ENCODE data around the gene ATP7B. TPM values are rescaled to one million over a fixed set of nuclear protein-coding genes. Genes with fewer than 3 reads are reported as not detected.

Gene ATP7B
- total RNA-seq, 2 experiments from 2014 or later: 0.38 to 0.80 TPM

DNA sequence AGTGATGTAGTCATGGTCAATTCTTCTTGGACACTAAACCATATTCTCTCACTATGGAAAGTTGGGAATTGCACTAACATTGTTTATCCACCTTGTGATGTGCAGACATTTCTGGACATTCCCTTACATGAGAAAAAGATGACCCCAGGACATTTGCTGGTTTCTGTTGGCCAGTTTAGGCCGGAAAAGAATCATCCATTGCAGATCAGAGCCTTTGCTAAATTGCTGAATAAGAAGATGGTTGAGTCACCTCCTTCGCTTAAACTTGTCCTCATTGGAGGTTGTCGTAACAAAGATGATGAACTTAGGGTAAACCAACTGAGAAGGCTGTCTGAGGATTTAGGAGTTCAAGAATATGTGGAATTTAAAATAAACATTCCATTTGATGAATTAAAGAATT is 13.2 kb upstream of the ATP7B start, which contains the start of gene UTP14C:
UTP14C (plus strand) TSS at position 211 of the 400 bp plus-strand sequence. CDS start 4,114 bp downstream, outside the sequence.
- Mint-ChIP-seq H3K27me3 (no peaks in the 10 kb centered on the region), H3K4me3 (no peak within 1 kb of the TSS), H3K9me3 (ENCODE audit: low read depth) (peaks cover 3% of the 10 kb centered on the region), H3K4me1 (peaks cover 2% of the 10 kb centered on the region), H3K27ac (no peak within 1 kb of the TSS), H3K36me3 (peaks cover 73% of the 10 kb centered on the region)
- no peak for DNase-seq
- CTCF ChIA-PET: no interaction called here
- no peak for ATAC-seq

DNA sequence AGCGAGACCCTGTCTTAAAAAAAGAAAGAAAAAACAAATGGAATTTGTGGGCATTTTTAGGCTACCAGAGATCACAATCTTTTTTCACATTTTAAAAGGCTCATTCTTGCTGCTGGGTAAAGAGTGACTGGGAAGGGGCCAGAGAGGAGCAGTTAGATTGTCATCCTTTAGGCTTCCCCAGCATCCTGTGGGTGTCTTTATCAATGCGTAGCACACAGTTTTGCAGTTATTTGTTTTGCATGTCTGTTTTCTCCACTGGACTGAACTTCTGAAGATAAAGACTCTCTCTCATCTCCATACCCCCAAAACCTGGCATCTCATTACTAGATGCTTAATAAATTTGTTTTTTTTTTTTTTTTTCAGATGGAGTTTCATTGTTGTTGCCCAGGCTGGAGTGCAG is 11.1 kb upstream of the ATP7B start:
- Mint-ChIP-seq H3K4me1 (peaks cover 5% of the 10 kb centered on the region), H3K36me3 (peaks cover 64% of the 10 kb centered on the region), H3K4me3 (no peak overlapping the region), H3K27ac (no peak overlapping the region), H3K9me3 (ENCODE audit: low read depth) (peaks cover 3% of the 10 kb centered on the region), H3K27me3 (no peaks in the 10 kb centered on the region)
- CTCF ChIA-PET: no interaction called here
- DNase-seq (no peak), ATAC-seq (no peak)

DNA sequence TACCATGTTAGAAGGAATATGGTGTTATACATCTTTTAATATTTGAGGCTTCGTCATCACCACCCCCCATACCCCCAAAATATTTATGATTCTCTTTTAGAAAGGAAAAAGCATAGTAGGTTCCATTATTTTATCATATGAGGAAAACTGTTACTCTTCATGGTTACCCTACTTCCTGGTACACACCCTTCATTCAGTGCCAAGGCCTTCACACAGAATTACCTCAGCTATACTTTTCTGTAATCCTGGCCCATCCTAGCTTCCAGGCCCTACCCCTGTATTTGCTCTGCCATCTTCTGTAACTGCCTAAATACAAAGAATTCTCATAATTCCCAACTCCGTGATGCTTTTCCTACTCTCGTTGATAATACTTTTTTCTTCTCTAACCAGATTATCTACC is 8.9 kb upstream of the ATP7B start:
- Mint-ChIP-seq H3K4me3 (no peak overlapping the region), H3K4me1 (peaks cover 8% of the 10 kb centered on the region), H3K27ac (no peak overlapping the region), H3K36me3 (peaks cover 59% of the 10 kb centered on the region), H3K27me3 (no peaks in the 10 kb centered on the region), H3K9me3 (ENCODE audit: low read depth) (no peaks in the 10 kb centered on the region)
- DNase-seq: no peak
- no peak for ATAC-seq
- CTCF ChIA-PET: interaction anchor here (1.5 kb wide), 1 partner anchor 107 kb away, joined by 4 read pairs; no protein-coding TSS in a partner anchor

DNA sequence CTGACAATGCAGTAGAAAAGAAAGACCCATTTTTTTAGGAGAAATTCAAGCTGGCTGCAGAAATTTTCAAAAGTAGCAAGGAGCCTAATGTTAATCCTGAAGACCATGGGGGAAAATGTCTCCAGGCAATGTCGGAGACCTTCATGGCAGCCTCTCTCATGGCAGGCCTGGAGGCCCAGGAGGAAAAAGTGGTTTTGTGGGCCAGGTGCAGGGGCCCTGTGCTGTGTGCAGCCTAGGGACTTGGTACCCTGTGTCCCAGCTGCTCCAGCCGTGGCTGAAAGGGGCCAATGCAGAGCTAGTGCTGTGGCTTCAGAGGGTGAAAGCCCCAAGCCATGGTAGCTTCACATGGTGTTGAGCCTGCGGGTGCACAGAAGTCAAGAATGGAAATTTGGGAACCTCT is 5.0 kb upstream of the ATP7B start:
- CTCF ChIA-PET: no interaction called here
- DNase-seq (no peak), ATAC-seq (no peak)
- Mint-ChIP-seq H3K36me3 (peaks cover 35% of the 10 kb centered on the region), H3K27me3 (peaks cover under 1% of the 10 kb centered on the region), H3K27ac (no peak overlapping the region), H3K4me1 (peaks cover 13% of the 10 kb centered on the region), H3K4me3 (no peak overlapping the region), H3K9me3 (ENCODE audit: low read depth) (no peaks in the 10 kb centered on the region)

DNA sequence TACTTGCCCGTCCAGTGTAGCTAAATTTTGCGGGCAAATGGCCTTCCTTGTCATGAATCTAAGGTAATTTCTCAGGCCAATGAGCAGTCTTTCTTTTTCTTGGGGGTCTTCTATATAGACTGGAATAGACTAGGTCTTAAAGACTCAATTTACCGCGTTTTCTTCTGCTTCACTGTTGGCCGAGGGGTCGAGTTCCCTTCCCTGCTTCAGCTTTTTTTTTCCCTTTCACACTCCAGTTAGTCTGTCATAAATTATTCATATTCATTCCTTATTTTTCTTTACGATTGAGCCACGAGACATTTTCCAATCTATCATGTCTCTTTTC is 1.2 kb upstream of the ATP7B start:
- Mint-ChIP-seq H3K4me1 (peaks cover 17% of the 10 kb centered on the region), H3K9me3 (ENCODE audit: low read depth) (no peaks in the 10 kb centered on the region), H3K27me3 (peaks cover 30% of the 10 kb centered on the region), H3K4me3 (peak overlapping the region; percentile 100), H3K36me3 (peaks cover 15% of the 10 kb centered on the region), H3K27ac (peak overlapping the region; percentile 92)
- DNase-seq (no peak), ATAC-seq (no peak)
- CTCF ChIA-PET: interaction anchor here (0.7 to 3.9 kb wide), 6 partner anchors 8 to 438 kb away, joined by 3 to 13 read pairs (median 4); partner anchors contain the start of genes NEK5 and VPS36

DNA sequence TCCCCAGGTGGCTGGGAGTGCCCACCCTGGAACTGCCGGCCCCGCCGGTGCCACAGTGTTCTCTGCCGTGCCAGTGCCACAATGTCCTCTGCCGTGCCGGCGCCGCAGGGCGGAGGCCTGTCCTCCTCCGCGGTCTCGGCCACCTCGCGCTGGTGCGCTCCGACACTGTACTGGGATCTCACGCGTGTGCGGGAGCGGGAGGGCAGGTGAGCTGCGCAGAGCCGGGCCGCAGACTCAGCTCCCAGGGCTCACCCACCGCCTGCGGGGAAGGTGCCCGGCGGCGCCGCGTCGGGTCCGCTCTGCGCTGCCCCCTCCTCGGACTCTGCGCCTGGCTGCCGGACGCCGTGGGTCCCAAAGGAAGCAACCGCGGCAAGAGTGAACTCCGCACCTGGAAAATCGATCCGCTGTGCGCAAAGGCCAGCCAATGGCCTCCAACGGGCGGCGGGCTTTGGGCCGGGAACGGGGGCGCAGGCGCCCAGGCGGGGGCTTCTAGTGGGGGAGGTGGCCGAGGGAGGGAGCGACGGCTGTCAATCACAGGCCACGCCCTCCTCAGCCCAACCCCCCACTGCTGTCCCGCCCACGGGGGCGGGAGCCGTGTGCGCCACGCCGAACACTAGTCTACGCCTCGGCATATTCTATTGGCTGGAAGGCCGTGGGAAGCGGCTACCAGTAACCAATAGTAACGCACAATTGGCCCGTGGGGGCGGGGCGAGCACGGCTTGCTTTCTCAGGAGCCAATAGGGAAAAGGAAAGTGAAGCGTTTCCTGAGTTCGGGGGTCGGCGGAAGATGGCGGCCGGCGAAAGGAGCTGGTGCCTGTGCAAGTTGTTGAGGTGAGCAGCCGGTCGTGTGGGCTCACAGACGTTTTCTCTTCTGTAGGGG is 622 bp upstream of the ATP7B start, which contains the start of gene ALG11:
ALG11 (plus strand) TSS at position 767 of the 880 bp plus-strand sequence; CDS start at position 788, 21 bp downstream.
- H3K27me3 Mint-ChIP-seq: peaks cover 34% of the 10 kb centered on the region

DNA sequence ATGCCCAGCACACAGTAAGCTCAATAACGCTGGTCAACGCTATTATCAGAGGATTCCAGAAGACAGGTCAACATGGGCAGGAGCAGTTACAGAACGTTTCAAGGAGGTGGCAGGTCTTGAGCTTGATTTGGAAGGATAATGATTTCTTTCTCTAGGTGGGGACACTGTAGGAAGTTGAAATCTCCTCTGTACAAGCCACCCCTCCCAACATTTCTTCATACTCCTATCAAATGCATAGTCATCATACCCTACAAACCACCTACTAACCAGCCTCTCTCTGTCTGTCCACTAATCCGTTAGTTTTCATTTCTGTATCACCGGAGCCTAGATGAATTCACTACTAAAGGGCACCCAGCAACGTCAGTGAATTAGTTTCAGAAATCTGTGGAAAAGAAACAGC is 1.3 kb downstream of the ATP7B start:
- ATAC-seq (no peak), DNase-seq (no peak)
- Mint-ChIP-seq H3K27me3 (peaks cover 39% of the 10 kb centered on the region), H3K36me3 (no peaks in the 10 kb centered on the region), H3K4me1 (peaks cover 10% of the 10 kb centered on the region), H3K27ac (no peak overlapping the region), H3K9me3 (ENCODE audit: low read depth) (no peaks in the 10 kb centered on the region), H3K4me3 (peak overlapping the region; percentile 7)
- CTCF ChIA-PET: interaction anchor here (1.1 kb wide), 1 partner anchor 118 kb away, joined by 3 read pairs; no protein-coding TSS in a partner anchor

More for the DNA sequence above, 622 bp upstream of the ATP7B start, which contains the start of gene ALG11:
- peak within 1 kb of the TSS; percentile 100 for H3K4me3 Mint-ChIP-seq
- H3K4me1 Mint-ChIP-seq: peaks cover 16% of the 10 kb centered on the region
- DNase-seq (peak; percentile 99), ATAC-seq (peak; percentile 99)
- H3K9me3 Mint-ChIP-seq (ENCODE audit: low read depth): no peaks in the 10 kb centered on the region
- peaks cover 11% of the 10 kb centered on the region for H3K36me3 Mint-ChIP-seq
- CTCF ChIA-PET: interaction anchor here (0.7 to 3.9 kb wide), 6 partner anchors 7 to 438 kb away, joined by 3 to 13 read pairs (median 4); partner anchors contain the start of genes NEK5 and VPS36
- H3K27ac Mint-ChIP-seq: peak within 1 kb of the TSS; percentile 92

DNA sequence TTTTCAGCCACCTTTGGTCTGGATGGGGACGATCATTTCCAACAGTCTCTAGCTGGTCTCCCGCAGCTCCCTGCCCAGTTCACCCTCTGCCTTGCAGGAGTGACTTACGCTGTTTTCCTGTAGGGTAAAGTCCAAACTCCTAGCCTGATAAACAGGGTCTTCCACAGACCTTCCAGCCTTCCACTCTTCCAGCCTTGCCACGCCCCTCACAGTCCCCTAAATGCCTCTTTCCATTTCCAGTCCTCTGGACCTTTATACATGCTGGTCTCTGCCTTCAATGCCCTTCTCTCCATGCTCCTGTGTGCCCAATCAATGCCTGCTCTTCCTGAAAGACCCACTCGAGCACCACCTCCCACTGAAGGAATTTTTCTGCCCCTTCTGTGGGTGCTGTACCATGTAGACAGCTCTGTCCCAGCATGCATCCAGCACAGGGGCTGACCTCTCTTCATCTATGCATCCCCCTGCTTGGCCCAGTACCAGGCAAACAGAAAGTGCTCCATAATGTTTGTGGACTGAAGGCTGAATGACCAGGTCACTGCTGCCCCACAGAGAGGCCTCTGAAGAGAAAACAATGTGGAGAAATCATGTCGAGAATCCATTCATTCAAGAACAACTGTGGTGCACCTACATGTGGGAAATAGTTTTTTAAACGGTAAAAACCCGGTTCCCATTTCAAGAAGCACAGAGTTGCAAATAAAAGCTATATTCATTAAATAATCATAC is 4.6 kb downstream of the ATP7B start:
- no peaks in the 10 kb centered on the region for H3K36me3 Mint-ChIP-seq
- H3K9me3 Mint-ChIP-seq (ENCODE audit: low read depth): no peaks in the 10 kb centered on the region
- peaks cover 6% of the 10 kb centered on the region for H3K4me1 Mint-ChIP-seq
- no peak overlapping the region for H3K4me3 Mint-ChIP-seq
- H3K27me3 Mint-ChIP-seq: peaks cover 39% of the 10 kb centered on the region
- H3K27ac Mint-ChIP-seq: no peak overlapping the region
- CTCF ChIA-PET: no interaction called here
- no peak for DNase-seq
- no peak for ATAC-seq

DNA sequence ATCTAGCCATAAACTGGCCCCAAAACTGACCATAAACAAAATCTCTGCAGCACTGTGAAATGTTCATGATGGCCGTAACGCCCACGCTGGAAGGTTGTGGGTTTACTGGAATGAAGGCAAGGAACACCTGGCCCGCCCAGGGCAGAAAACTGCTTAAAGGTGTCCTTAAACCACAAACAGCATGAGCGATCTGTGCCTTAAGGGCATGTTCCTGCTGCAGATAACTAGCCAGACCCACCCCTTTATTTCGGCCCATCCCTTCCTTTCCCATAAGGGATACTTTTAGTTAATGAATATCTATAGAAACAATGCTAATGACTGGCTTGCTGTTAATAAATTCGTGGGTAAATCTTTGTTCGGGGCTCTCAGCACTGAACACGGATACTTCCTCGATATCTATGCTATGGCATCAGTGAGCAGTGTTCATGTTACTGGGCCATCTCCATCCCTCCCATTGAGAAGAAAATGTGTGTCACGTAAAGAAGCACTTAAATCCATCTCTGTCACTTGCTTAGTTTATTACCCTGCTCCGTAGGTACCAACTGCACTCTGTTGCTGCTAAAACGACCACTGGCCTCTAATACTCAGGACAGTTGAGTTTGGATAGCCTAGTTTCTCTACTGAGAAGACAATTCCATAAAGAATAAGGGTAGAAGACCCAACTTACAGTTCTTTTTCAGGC is 5.3 kb downstream of the ATP7B start:
- DNase-seq: no peak
- peaks cover 39% of the 10 kb centered on the region for H3K27me3 Mint-ChIP-seq
- H3K4me1 Mint-ChIP-seq: peaks cover 3% of the 10 kb centered on the region
- H3K36me3 Mint-ChIP-seq: no peaks in the 10 kb centered on the region
- H3K9me3 Mint-ChIP-seq (ENCODE audit: low read depth): no peaks in the 10 kb centered on the region
- no peak for ATAC-seq
- CTCF ChIA-PET: no interaction called here
- no peak overlapping the region for H3K27ac Mint-ChIP-seq
- no peak overlapping the region for H3K4me3 Mint-ChIP-seq

DNA sequence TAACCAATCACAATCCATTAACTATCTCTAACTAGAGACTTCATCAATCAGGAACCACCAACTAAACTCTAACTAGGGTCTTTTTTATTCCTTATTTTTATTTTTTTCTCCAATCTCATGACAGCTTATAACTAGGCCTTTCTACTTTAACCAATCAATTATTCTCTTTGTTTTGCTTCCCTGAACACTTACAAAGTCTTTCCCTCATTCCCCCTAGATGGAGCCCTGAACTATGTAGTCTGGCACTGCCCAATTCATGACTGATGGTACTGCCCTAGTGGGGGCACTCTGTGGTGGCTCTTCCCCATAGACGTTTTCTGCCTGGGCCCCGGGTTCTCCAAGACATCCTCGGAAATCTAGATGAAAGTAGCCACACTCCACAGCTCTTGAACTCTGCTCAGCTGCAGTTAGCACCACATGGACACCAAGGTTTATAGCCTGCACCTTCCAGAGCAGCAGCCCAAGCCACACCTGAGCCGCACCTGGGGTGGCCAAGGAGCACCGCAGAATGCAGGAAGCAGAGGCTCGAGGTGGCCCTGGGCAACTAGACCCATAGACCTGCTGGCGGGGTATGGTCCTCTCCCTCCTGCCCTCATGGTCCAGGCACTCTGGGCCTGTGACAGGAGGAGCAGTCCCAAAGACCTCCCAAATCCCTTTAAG is 6.6 kb downstream of the ATP7B start:
- Mint-ChIP-seq H3K9me3 (ENCODE audit: low read depth) (no peaks in the 10 kb centered on the region), H3K27ac (no peak overlapping the region), H3K36me3 (no peaks in the 10 kb centered on the region), H3K4me1 (no peaks in the 10 kb centered on the region), H3K27me3 (peaks cover 33% of the 10 kb centered on the region), H3K4me3 (no peak overlapping the region)
- ATAC-seq (no peak), DNase-seq (no peak)
- CTCF ChIA-PET: interaction anchor here (0.8 to 5.3 kb wide), 3 partner anchors 8 to 446 kb away, joined by 3 to 22 read pairs (median 4); partner anchors contain the start of genes NEK5 and VPS36

DNA sequence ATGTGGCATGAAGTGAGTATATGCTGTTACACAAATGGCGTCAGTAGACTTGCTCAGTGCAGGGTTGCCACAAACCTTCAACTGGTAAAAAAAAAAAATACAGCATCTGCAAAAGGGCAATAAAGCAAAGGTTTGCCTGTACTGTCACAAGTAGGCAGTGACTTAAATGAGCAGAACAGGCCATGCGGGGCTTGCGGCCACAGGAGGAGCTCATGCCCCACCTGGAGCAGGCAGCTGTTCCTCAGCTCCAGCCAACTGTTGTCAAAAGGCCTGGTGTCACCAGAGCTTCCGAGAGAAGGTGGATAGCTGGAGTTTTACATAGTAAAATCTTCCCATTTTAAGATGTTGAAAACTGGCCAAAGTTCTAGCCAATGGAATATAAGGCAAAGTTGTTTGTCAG is 7.7 kb downstream of the ATP7B start:
- CTCF ChIA-PET: interaction anchor here (2.6 to 5.3 kb wide), 2 partner anchors 11 to 125 kb away, joined by 9 to 22 read pairs; partner anchors contain the start of gene NEK5

DNA sequence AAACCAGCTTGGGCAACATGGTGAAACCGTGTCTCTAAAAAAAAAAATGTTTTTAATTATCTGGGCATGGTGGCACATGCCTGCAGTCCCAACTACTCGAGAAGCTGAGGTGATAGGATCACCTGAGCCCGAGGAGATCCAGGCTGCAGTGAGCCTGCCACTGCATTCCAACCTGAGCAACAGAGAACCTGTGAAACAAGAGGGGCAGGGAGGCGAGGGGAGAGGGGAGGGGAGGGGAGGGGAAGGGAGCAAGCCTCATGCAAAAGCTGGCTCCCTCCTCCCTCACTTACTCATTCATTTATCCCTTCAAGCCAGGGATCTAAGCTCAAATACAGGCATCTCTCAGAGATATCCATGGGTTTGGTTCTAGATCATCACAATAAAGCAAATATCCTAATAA is 8.9 kb downstream of the ATP7B start:
- H3K4me3 Mint-ChIP-seq: no peak overlapping the region
- CTCF ChIA-PET: interaction anchor here (0.9 to 5.3 kb wide), 4 partner anchors 10 to 126 kb away, joined by 3 to 22 read pairs (median 8); partner anchors contain the start of genes ALG11 and NEK5
- ATAC-seq: no peak
- H3K27ac Mint-ChIP-seq: no peak overlapping the region
- no peak for DNase-seq
- H3K9me3 Mint-ChIP-seq (ENCODE audit: low read depth): no peaks in the 10 kb centered on the region
- no peaks in the 10 kb centered on the region for H3K4me1 Mint-ChIP-seq
- no peaks in the 10 kb centered on the region for H3K36me3 Mint-ChIP-seq
- peaks cover 26% of the 10 kb centered on the region for H3K27me3 Mint-ChIP-seq

More for the DNA sequence above, 7.7 kb downstream of the ATP7B start:
- Mint-ChIP-seq H3K9me3 (ENCODE audit: low read depth) (no peaks in the 10 kb centered on the region), H3K27ac (no peak overlapping the region), H3K4me1 (no peaks in the 10 kb centered on the region), H3K27me3 (peaks cover 28% of the 10 kb centered on the region), H3K36me3 (no peaks in the 10 kb centered on the region), H3K4me3 (no peak overlapping the region)
- ATAC-seq (no peak), DNase-seq (no peak)

All from activated CD8-positive, alpha-beta memory T cell treated with anti-CD3 and anti-CD28 coated beads, Interleukin-2, amount 10 ng/mL, durations not matched to agents 7 days and 5 days (primary cell).